Colon (tissue), 2 donors: ENCODE data around the gene KRT12.

ENCODE experiments used
- FAIRE-seq: peaks from 2 replicates; lab custom pipeline; 2012; peaks lifted over from hg19 to GRCh38; lab: Jason Lieb, UNC
- donor health status: control.
- donor health status: control.

Gene KRT12

GRCh38 chr17:40843242-40843641, 23.8 kb downstream of the KRT12 start:
- FAIRE-seq = no peak

GRCh38 chr17:40841246-40841645, 25.8 kb downstream of the KRT12 start:
- no peak for FAIRE-seq

- FAIRE-seq = no peak
Observed at GRCh38 chr17:40839194-40839593, 27.8 kb downstream of the KRT12 start.

- FAIRE-seq = no peak
Observed at GRCh38 chr17:40836020-40836419, 31.0 kb downstream of the KRT12 start.

GRCh38 chr17:40833882-40834281, 33.1 kb downstream of the KRT12 start:
- no peak for FAIRE-seq

GRCh38 chr17:40832840-40833239, 34.2 kb downstream of the KRT12 start:
- no peak for FAIRE-seq

GRCh38 chr17:40830085-40830776, 36.8 kb downstream of the KRT12 start:
- FAIRE-seq = no peak

- no peak for FAIRE-seq
Observed at GRCh38 chr17:40828454-40829044, 38.5 kb downstream of the KRT12 start.

GRCh38 chr17:40827746-40828453, 39.1 kb downstream of the KRT12 start:
- no peak for FAIRE-seq

GRCh38 chr17:40825599-40825998, 41.4 kb downstream of the KRT12 start:
- no peak for FAIRE-seq

GRCh38 chr17:40824015-40824832, 42.8 kb downstream of the KRT12 start:
- FAIRE-seq = no peak

- FAIRE-seq = no peak
Observed at GRCh38 chr17:40822132-40822812, 44.8 kb downstream of the KRT12 start, which contains the start of gene KRT10. Gene KRT10, minus strand, starts transcription at chr17:40822614. Its CDS starts 29 bp downstream, at chr17:40822585.

- FAIRE-seq = no peak
Observed at GRCh38 chr17:40821536-40821935, 45.5 kb downstream of the KRT12 start.

GRCh38 chr17:40820228-40820838, 46.7 kb downstream of the KRT12 start:
- FAIRE-seq = no peak

GRCh38 chr17:40819528-40820125, 47.4 kb downstream of the KRT12 start:
- FAIRE-seq = no peak

- FAIRE-seq = no peak
Observed at GRCh38 chr17:40818733-40819527, 48.1 kb downstream of the KRT12 start.

GRCh38 chr17:40818343-40818732, 48.7 kb downstream of the KRT12 start:
- FAIRE-seq = no peak

- FAIRE-seq = no peak
Observed at GRCh38 chr17:40817103-40817682, 49.8 kb downstream of the KRT12 start.

- FAIRE-seq = no peak
Observed at GRCh38 chr17:40816569-40816968, 50.5 kb downstream of the KRT12 start.

- FAIRE-seq = no peak
Observed at GRCh38 chr17:40815381-40815780, 51.6 kb downstream of the KRT12 start.
